ENCODE data around the gene HYCC1.
"Not testable (repeated sequence)": the region's sequence is repeated elsewhere in the genome, so short reads cannot be mapped to it uniquely, and the experiment has no call there.

The HYCC1 gene

GRCh38 chr7:22983257-22983855, 30.6 kb downstream of the HYCC1 start:
- no peak for DNase-seq (ENCODE audit: low spot score)

DNA sequence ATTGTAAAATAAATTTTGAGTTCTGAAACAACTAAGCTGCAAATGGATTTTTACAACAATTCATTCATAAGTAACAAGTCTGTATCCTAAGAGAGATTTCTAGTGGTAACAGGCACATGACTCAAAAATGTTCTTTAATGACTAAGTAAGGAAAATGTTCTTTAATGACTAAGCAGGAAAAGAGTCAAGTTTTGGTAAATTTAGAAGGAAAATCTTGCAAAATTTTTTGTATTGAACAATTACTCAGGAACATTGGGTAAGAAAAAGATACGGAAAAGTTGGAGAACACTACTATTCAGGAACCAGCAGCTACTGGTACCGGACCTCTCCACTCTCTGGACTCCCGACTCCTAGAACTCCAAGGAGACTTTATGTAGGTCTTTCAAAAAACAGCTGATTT, 33.5 kb downstream of the HYCC1 start:
- no peak for DNase-seq (ENCODE audit: low spot score)

GRCh38 chr7:22979861-22980260, 34.1 kb downstream of the HYCC1 start:
- DNase-seq (ENCODE audit: low spot score), result no peak

DNA sequence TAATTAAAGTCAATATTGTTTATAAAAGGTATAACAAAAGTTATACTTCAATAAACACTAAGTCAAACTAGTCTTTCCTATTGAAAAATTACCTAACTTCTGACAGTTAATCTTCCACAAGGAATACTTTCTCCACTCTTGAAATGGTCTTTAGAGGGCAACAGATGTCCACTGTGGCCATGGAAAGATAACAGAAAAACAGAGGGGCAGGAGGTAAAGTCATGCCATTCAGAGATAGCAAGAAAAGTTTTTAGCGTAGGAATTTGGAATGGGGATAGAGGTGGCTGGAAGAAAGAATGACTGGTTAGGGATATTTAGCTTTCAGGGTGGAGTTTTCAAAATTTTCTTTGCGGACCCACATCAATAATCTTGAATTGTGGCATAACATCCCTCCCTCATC, 34.7 kb downstream of the HYCC1 start:
- no peak for DNase-seq (ENCODE audit: low spot score)

DNA sequence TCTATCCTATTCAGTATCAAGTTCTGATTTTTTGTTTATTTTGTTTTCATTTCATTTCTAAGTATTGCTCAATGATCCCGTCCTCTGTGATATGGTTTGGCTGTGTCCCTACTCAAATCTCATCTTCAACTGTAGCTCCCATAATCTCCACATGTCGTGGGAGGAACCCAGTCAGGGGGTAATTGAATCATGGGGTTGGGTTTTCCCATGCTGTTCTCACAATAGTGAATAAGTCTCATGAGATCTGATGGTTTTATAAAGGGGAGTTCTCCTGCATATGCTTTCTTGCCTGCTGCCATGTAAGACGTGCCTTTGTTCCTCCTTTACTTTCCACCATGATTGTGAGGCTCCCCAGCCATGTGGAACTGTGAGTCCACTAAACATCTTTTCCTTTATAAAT, 39.3 kb downstream of the HYCC1 start:
- not testable (repeated sequence) for DNase-seq (ENCODE audit: low spot score)

GRCh38 chr7:22972207-22972606, 41.7 kb downstream of the HYCC1 start:
- DNase-seq (ENCODE audit: low spot score), result no peak

DNA sequence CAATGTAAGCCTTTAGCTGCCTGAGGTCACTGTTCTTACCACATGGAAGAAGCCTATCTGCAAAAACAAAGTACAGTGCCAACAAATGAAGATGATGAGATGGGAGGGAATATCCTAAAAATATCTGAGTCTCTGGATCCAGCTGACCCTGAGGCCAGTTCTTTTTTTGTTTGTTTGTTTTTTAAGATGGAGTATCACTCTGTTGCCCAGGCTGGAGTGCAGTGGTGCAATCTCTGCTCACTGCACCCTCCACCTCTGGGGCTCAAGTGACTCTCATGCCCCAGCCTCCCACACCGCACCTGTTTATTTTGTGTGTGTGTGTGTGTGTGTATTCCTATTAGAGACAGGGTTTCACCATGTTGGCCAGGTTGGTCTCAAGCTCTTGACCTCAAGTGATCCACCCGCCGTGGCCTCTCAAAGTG, 44.9 kb downstream of the HYCC1 start:
- DNase-seq (ENCODE audit: low spot score), result no peak
